ENCODE measurements around the gene ATP11B.
A peak's percentile ranks its signal among the peaks of the same experiment; 100 is the strongest.

Gene ATP11B

DNA sequence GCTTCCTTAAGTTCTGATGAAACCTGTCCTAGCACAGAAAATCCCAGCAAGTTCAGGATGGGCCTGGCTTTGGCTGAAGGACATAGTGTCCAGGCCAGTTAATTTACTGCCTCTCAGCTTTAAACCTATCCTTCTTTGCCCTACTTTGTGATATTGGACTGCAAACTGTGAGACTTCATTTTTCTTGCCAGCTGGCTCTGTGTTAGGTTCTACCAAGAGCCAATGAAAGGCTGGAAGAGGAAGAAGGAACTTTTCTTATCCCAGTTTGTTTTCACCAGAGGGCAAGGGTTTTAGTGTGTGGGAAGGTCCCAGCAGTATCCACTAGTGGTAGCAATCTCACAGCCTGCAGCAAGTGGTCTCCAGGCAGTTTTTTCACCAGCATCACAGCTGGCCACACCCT is 168.9 kb downstream of the ATP11B start:
- no peak for DNase-seq

DNA sequence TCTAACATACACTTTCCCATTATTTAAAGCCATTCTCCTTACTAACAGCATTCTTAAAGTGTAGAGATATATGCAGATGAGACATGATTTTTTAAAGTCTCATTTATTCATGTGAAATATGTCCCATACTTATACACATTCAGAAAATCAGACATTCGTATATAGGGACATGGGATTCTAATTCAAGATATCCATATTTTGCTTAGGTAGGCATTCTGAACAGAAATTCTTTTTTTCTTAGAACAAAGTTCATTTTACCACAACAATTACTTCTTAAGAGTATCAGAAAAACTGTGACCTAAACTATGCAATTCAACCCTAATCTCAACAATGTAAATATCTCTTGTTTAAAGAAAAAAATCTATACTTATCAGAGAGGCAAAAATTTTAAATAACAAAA is 170.9 kb downstream of the ATP11B start:
- DNase-seq, result no peak

DNA sequence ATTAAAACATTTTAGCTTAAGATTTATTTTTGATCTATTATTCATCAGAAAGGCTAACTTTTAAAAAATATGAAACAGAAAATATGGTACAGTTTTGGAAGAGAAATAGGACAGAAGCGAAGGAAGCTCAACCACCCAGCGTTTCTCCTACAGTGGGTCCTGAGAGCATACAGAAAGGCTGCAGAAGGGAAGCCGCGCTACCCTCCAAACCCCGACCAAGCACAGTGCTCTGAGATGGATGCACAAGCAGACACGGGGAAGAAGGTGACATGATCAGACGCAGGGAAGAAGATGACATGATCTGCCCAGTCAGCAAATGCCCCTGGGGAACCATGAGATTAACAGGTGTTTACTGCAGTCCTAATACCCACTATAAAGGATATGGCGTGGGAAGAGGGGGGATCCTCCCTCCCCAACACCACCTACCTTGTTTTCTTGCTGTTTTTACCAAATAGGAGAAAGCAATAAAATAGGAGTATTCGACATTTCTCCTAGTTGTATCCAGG is 172.6 kb downstream of the ATP11B start:
- DNase-seq, result no peak

DNA sequence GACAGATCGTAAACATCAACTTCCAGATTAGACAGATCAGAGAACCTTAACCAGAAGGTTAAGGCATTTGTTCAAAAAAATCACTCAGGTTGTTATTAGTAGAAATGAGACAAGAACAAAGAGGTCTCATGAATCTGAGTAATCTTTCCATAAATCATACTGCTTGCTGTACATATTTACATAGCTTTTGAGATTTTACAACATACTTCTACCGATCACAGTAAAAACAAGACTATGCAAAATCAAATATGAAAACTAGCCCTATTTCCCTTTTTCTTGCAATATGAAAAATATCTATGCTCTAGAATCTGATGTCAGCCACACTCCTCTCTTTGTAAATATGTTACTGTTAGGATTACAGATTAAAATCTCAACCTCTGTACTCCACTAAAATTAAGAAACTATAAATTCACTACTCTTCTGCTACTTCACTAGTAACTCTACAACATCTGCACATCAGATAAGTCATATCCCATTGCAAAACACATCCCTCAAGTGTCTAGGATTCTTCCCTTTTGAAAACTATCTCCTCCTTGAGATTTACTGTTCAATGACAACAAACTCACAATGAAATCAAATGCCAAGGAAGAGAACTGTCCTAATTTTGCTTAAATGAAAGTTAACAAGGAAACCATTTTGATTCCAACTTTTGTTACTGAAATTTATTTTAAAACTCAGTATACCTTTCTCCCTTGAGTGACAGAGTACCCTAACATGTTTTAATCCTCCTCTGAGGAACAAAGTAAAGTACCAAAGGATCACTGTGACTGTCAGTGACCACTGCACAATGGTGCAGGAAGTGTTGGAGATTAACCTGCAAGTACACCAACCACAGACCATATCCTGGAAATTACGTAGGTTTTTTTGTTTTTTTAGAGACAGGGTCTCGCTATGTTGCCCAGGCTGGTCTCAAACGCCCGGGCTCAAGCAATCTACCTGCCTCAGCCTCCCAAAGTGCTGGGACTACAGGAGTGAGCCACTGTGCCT is 174.2 kb downstream of the ATP11B start:
- no peak for DNase-seq

DNA sequence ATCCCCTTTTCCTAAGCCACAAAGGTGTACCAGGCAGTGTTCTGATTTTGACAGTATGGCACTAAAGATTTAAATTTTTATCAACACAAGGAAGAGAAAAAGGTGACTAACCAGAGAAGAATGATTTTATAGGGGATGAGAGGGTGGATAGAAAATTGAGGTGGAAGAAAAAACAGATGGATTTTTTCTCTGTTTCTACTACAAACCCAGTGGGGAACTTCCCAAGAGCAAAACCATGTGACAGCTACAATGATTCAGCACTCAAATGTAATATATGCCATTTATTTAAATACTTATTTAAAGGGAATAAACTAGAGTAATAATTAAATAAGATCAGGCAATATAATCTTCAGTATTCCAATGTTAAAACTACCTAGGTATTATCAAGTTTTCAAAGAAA is 176.0 kb downstream of the ATP11B start:
- DNase-seq, result peak; percentile 62

DNA sequence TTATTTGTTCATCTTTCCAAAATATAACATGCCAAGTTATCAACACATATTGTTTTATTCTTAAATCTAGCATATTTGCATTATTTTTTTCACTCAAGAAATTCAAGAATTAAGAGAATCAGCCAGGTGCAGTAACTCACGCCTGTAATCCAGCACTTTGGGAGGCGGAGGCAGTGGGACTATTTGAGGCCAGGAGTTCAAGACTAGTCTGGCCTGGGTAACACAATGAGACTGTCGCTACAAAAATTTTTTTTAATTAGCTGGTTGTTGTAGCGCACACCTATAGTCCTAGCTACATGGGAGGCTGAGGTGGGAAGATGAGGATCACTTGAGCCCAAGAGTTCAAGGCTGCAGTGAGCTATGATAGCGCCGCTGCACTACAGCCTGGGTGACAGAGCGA is 176.5 kb downstream of the ATP11B start:
- no peak for DNase-seq

DNA sequence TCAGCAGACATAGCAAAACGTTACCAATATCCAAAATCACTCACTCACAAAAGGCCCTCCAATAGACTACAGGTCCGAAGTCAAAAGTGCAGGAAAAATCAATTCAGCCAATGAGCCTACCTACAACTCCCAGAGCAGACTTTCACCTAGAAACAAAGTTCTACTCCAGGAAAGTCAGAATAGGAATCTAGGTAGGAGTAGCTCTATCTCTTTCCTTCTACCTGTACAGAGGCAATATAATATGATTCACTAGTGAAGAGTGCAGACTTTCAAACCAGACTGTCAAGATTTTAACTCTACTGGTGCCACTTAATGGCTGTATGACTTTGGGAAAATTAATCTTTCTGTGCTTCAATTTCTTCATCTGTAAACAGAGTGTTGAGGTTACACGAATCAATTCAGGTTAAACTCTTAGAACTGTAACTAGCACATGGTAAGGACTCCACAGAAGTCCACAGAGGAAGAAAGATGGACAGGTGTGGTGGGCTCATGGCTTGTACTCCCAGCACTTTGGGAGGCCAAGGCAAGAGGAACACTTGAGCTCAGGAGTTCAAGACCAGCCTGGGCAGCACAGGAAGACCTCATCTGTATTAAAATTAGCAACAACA is 177.6 kb downstream of the ATP11B start:
- DNase-seq, result no peak
